Measurements from ENCODE around the gene DTWD2. TPM values are rescaled to one million over a fixed set of nuclear protein-coding genes. Genes with fewer than 3 reads are reported as not detected.
"Not testable (repeated sequence)": the region's sequence is repeated elsewhere in the genome, so short reads cannot be mapped to it uniquely, and the experiment has no call there.

DTWD2 gene
- total RNA-seq, 2 experiments from 2014 or later, result 2.6 to 3.7 TPM

- H3K4me3 Mint-ChIP-seq, result no peak overlapping the region
- POLR2A ChIA-PET, result no interaction called here
- H3K9me3 Mint-ChIP-seq, result no peaks in the 10 kb centered on the region
- DNase-seq (no peak), ATAC-seq (ENCODE audit: low read depth) (no peak)
- no peaks in the 10 kb centered on the region for H3K4me1 Mint-ChIP-seq
- H3K36me3 Mint-ChIP-seq, result no peaks in the 10 kb centered on the region
- H3K27me3 Mint-ChIP-seq, result no peaks in the 10 kb centered on the region
- no peak overlapping the region for H3K27ac Mint-ChIP-seq
These were observed 70.1 kb downstream of the DTWD2 start for GRCh38 chr5:118918232-118918631.

GRCh38 chr5:118907536-118907935 lies 80.8 kb downstream of the DTWD2 start:
- H3K4me3 Mint-ChIP-seq; POLR2A ChIA-PET; H3K27ac Mint-ChIP-seq; H3K36me3 Mint-ChIP-seq; ATAC-seq (ENCODE audit: low read depth); H3K9me3 Mint-ChIP-seq; H3K27me3 Mint-ChIP-seq; H3K4me1 Mint-ChIP-seq; DNase-seq: not testable (repeated sequence)

DNA sequence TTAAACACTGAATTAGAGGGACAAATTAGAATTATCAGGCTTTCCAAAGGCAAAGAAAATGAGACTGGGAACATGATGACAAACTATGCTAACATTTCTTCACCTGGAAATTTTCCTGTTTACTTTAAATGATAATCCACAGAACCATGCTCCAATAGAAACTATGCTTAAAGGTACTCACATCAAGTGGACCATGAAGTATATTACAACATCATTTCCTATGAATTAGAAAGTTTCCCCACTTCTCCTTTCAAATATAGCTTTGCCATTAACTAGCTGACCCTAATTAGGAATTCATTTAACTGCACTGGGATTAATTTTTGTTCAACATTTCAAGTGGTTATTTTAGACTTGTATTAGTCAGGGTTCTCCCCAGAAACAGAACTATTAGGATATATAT lies 81.4 kb downstream of the DTWD2 start:
- no peak for ATAC-seq (ENCODE audit: low read depth)
- Mint-ChIP-seq H3K4me1 (no peaks in the 10 kb centered on the region), H3K27ac (no peak overlapping the region), H3K27me3 (no peaks in the 10 kb centered on the region), H3K36me3 (no peaks in the 10 kb centered on the region), H3K4me3 (no peak overlapping the region), H3K9me3 (no peaks in the 10 kb centered on the region)
- POLR2A ChIA-PET, result no interaction called here
- DNase-seq, result no peak

- DNase-seq (no peak), ATAC-seq (ENCODE audit: low read depth) (no peak)
- H3K36me3 Mint-ChIP-seq, result no peaks in the 10 kb centered on the region
- no peaks in the 10 kb centered on the region for H3K27me3 Mint-ChIP-seq
- POLR2A ChIA-PET, result no interaction called here
- no peak overlapping the region for H3K27ac Mint-ChIP-seq
- H3K9me3 Mint-ChIP-seq, result no peaks in the 10 kb centered on the region
- H3K4me1 Mint-ChIP-seq, result no peaks in the 10 kb centered on the region
- no peak overlapping the region for H3K4me3 Mint-ChIP-seq
These were observed 83.2 kb downstream of the DTWD2 start for GRCh38 chr5:118905196-118905595.

GRCh38 chr5:118902656-118903438 lies 85.5 kb downstream of the DTWD2 start:
- DNase-seq, result no peak
- Mint-ChIP-seq H3K4me3 (no peak overlapping the region), H3K9me3 (no peaks in the 10 kb centered on the region), H3K36me3 (no peaks in the 10 kb centered on the region), H3K4me1 (no peaks in the 10 kb centered on the region), H3K27ac (no peak overlapping the region), H3K27me3 (no peaks in the 10 kb centered on the region)
- no peak for ATAC-seq (ENCODE audit: low read depth)
- POLR2A ChIA-PET, result no interaction called here

DNA sequence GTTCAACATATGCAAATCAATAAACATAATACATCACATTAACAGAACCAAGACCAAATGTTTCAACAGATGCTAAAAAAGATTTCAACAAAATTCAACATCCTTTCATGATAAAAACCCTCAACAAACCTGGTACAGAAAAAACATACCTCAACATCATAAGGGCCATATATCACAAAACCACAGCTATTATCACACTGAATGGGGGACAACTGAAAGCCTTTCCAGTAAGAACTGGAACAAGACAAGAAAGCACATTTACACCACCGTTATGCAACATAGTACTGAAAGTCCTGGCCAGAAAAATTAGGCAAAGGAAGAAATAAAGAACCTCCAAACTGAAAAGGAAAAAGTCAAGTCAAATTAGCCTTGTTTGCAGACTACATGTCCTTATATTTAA lies 93.6 kb downstream of the DTWD2 start:
- H3K36me3 Mint-ChIP-seq, result no peaks in the 10 kb centered on the region
- POLR2A ChIA-PET, result no interaction called here
- H3K4me1 Mint-ChIP-seq, result no peaks in the 10 kb centered on the region
- ATAC-seq (ENCODE audit: low read depth) (no peak), DNase-seq (no peak)
- H3K4me3 Mint-ChIP-seq, result no peak overlapping the region
- no peaks in the 10 kb centered on the region for H3K27me3 Mint-ChIP-seq
- no peak overlapping the region for H3K27ac Mint-ChIP-seq
- no peaks in the 10 kb centered on the region for H3K9me3 Mint-ChIP-seq

DNA sequence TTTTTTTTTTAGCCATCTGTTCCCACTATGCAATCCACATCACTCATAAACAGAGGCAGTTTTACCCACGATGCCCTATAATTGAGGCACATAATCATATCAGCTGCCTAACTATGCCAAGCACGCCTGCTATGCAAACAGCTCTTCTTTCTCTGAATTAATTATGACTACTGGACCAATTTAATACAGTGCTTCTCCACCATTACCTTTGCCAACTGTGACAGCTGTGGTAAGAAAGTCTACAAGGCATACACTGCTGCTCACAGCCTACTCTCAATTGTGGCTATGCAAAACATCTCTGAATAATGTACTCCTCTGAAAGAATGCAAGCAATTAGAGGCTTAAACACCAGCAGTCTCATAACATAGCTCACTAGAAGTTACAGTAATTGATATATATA lies 97.1 kb downstream of the DTWD2 start:
- H3K27ac Mint-ChIP-seq, result no peak overlapping the region
- no peak overlapping the region for H3K4me3 Mint-ChIP-seq
- DNase-seq, result no peak
- ATAC-seq (ENCODE audit: low read depth), result no peak
- no peaks in the 10 kb centered on the region for H3K9me3 Mint-ChIP-seq
- no peaks in the 10 kb centered on the region for H3K36me3 Mint-ChIP-seq
- POLR2A ChIA-PET, result no interaction called here
- H3K27me3 Mint-ChIP-seq, result no peaks in the 10 kb centered on the region
- H3K4me1 Mint-ChIP-seq, result no peaks in the 10 kb centered on the region

DNA sequence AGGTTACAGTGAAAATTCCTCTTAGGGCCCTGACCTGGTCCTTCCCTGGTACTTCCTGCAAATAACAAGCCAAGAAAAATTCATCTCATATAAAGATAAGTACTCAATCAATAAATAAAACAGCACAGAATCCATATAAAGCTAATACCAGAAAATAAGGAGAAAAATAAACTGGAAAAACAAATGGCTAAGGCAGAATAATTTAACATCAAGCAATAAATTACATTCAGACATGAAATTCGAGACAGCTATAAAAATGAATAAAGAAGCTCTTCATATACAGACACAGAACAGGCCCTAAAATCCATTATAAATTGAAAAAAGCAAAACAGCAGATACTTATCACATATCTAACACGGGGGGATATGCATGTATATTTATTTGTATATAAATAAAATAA lies 99.2 kb downstream of the DTWD2 start:
- no peak for DNase-seq
- no peak overlapping the region for H3K4me3 Mint-ChIP-seq
- H3K36me3 Mint-ChIP-seq, result no peaks in the 10 kb centered on the region
- POLR2A ChIA-PET, result no interaction called here
- no peaks in the 10 kb centered on the region for H3K27me3 Mint-ChIP-seq
- no peak overlapping the region for H3K27ac Mint-ChIP-seq
- no peaks in the 10 kb centered on the region for H3K9me3 Mint-ChIP-seq
- no peak for ATAC-seq (ENCODE audit: low read depth)
- no peaks in the 10 kb centered on the region for H3K4me1 Mint-ChIP-seq

DNA sequence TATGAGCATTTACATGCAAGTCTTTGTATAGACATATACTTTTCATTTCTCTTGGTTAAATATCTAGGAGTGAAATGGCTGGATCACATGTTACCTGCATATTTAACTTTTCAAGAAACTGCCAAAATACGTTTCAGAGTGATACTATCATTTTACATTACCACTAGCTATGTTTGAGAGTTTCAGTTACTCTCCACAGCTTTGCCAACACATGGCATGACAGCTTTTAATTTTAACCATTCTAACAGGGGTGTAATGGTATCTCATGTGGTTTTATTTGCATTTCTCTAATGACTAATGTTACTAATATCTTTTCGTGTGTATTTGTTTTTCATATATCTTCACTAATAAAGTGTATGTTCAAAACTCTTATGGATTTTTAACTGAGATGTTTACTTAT lies 99.8 kb downstream of the DTWD2 start:
- H3K27ac Mint-ChIP-seq, result no peak overlapping the region
- POLR2A ChIA-PET, result no interaction called here

GRCh38 chr5:118883362-118883761 lies 105.0 kb downstream of the DTWD2 start:
- H3K9me3 Mint-ChIP-seq, result peaks cover 2% of the 10 kb centered on the region
- no peak overlapping the region for H3K27ac Mint-ChIP-seq
- no peaks in the 10 kb centered on the region for H3K4me1 Mint-ChIP-seq
- no peaks in the 10 kb centered on the region for H3K27me3 Mint-ChIP-seq
- no peak overlapping the region for H3K4me3 Mint-ChIP-seq
- no peaks in the 10 kb centered on the region for H3K36me3 Mint-ChIP-seq
- DNase-seq (no peak), ATAC-seq (ENCODE audit: low read depth) (no peak)
- POLR2A ChIA-PET, result no interaction called here

More for the DNA sequence above, 99.8 kb downstream of the DTWD2 start:
- Mint-ChIP-seq H3K9me3 (no peaks in the 10 kb centered on the region), H3K4me3 (no peak overlapping the region), H3K4me1 (no peaks in the 10 kb centered on the region), H3K36me3 (no peaks in the 10 kb centered on the region), H3K27me3 (no peaks in the 10 kb centered on the region)
- no peak for DNase-seq
- ATAC-seq (ENCODE audit: low read depth), result no peak

DNA sequence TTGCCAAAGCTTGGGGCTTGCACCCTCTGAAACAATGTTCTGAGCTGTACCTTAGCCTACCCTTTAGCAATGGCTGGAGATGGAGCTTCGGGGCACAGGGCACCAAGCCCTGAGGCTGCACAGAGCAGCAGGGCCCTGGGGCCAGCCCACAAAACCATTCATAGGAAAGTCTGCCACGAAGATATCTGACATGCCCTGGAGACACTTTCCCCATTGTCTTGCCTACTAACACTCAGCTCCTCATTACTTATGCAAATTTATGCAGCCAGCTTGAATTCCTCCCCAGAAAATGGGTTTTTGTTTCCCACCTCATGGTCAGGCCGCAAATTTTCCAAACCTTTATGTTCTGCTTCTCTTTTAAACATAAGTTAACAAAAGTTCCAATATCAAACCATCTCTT lies 105.7 kb downstream of the DTWD2 start:
- H3K36me3 Mint-ChIP-seq, result no peaks in the 10 kb centered on the region
- DNase-seq (no peak), ATAC-seq (ENCODE audit: low read depth) (no peak)
- H3K27me3 Mint-ChIP-seq, result no peaks in the 10 kb centered on the region
- H3K27ac Mint-ChIP-seq, result no peak overlapping the region
- H3K4me1 Mint-ChIP-seq, result no peaks in the 10 kb centered on the region
- H3K4me3 Mint-ChIP-seq, result no peak overlapping the region
- POLR2A ChIA-PET, result no interaction called here
- peaks cover 4% of the 10 kb centered on the region for H3K9me3 Mint-ChIP-seq

GRCh38 chr5:118876852-118877251 lies 111.5 kb downstream of the DTWD2 start:
- H3K27ac Mint-ChIP-seq; DNase-seq; H3K4me1 Mint-ChIP-seq; POLR2A ChIA-PET; H3K4me3 Mint-ChIP-seq; H3K27me3 Mint-ChIP-seq; H3K36me3 Mint-ChIP-seq; ATAC-seq (ENCODE audit: low read depth): not testable (repeated sequence)
- H3K9me3 Mint-ChIP-seq, result peaks cover 19% of the 10 kb centered on the region

DNA sequence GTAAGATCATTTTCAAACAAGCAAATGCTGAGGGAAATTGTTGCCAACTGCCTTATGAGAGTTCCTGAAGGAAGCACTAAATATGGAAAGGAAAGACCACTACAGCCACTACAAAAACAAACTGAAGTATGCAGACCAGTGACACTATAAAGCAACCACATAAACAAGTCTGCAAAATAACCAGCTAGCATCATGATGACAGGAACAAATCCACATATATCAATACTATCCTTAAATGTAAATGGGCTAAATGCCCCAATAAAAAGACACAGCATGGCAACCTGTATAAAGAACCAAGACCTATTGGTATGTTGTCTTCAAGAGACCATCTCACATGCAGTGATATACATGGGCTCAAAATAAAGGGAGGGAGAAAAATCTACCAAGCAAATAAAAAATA lies 113.2 kb downstream of the DTWD2 start:
- Mint-ChIP-seq H3K36me3 (peaks cover 3% of the 10 kb centered on the region), H3K27me3 (no peaks in the 10 kb centered on the region), H3K27ac (no peak overlapping the region), H3K4me1 (no peaks in the 10 kb centered on the region), H3K4me3 (no peak overlapping the region), H3K9me3 (peaks cover 19% of the 10 kb centered on the region)
- ATAC-seq (ENCODE audit: low read depth) (no peak), DNase-seq (no peak)
- POLR2A ChIA-PET, result no interaction called here

DNA sequence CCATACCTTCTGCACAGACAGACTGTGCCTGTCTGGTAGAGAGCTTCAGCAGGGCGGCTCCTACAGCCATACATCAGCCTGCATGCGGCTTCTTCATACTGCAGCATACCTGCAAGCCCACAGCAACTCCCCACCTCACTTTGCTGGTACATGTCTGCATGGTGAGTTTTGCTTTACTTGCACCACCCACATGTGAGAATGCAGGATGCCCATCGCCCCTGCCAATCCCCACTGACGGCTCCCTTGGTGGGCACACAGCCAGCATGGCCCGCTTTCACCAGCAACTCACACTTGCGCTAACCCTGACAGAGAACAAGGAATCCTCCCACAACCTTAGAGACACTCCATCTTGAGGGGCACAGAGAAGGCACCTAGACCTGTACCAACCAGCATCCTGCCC lies 114.9 kb downstream of the DTWD2 start:
- Mint-ChIP-seq H3K27me3 (no peaks in the 10 kb centered on the region), H3K36me3 (peaks cover 3% of the 10 kb centered on the region), H3K4me3 (no peak overlapping the region), H3K9me3 (peaks cover 19% of the 10 kb centered on the region), H3K27ac (no peak overlapping the region), H3K4me1 (no peaks in the 10 kb centered on the region)
- no peak for DNase-seq
- POLR2A ChIA-PET, result no interaction called here
- ATAC-seq (ENCODE audit: low read depth), result no peak

- H3K36me3 Mint-ChIP-seq, result no peaks in the 10 kb centered on the region
- H3K4me3 Mint-ChIP-seq, result no peak overlapping the region
- H3K9me3 Mint-ChIP-seq, result peaks cover 4% of the 10 kb centered on the region
- H3K27me3 Mint-ChIP-seq, result no peaks in the 10 kb centered on the region
- H3K4me1 Mint-ChIP-seq, result no peaks in the 10 kb centered on the region
- DNase-seq (no peak), ATAC-seq (ENCODE audit: low read depth) (no peak)
- POLR2A ChIA-PET, result no interaction called here
- no peak overlapping the region for H3K27ac Mint-ChIP-seq
These were observed 125.0 kb downstream of the DTWD2 start for GRCh38 chr5:118863345-118863744.
